Immature natural killer cell (primary cell): ENCODE data around the gene UBE2K. TPM values are rescaled to one million over a fixed set of nuclear protein-coding genes. Genes with fewer than 3 reads are reported as not detected.
"Not testable (repeated sequence)": the region's sequence is repeated elsewhere in the genome, so short reads cannot be mapped to it uniquely, and the experiment has no call there.

ENCODE experiments used
- DNase-seq, 3 donors: peaks; one replicate each; pipeline ENCODE4 v3.0.0; 2022; ENCODE audit warnings: mixed read lengths in 1 of 3
- H3K27ac Mint-ChIP-seq, 6 donors: one replicate each; pipeline ENCODE4 v1.8.0; 2020; ENCODE audit warnings: mixed read lengths in 6 of 6, mild to moderate bottlenecking in 5 of 6, inconsistent platforms in 4 of 6, moderate library complexity in 3 of 6
- H3K27me3 Mint-ChIP-seq, 3 donors: one replicate each; pipeline ENCODE4 v1.8.0; 2020 to 2021; ENCODE audit warnings: low read depth in 3 of 3, mild to moderate bottlenecking in 3 of 3, mixed read lengths in 3 of 3, moderate library complexity in 3 of 3, inconsistent platforms in 1 of 3
- H3K36me3 Mint-ChIP-seq, 3 donors: one replicate each; pipeline ENCODE4 v1.8.0; 2020; ENCODE audit warnings: mixed read lengths in 3 of 3, inconsistent platforms in 2 of 3, mild to moderate bottlenecking in 2 of 3
- H3K4me1 Mint-ChIP-seq, 2 donors: one replicate each; pipeline ENCODE4 v1.8.0; 2020; ENCODE audit warnings: inconsistent platforms in 2 of 2, mild to moderate bottlenecking in 2 of 2, mixed read lengths in 2 of 2, moderate library complexity in 1 of 2
- H3K4me3 Mint-ChIP-seq, 5 donors: one replicate each; pipeline ENCODE4 v1.8.0; 2020; ENCODE audit warnings: mild to moderate bottlenecking in 5 of 5, mixed read lengths in 5 of 5, inconsistent platforms in 3 of 5, moderate library complexity in 3 of 5
- H3K9me3 Mint-ChIP-seq, 6 donors: one replicate each; pipeline ENCODE4 v1.8.0; 2020; ENCODE audit warnings: mild to moderate bottlenecking in 6 of 6, mixed read lengths in 6 of 6, inconsistent platforms in 4 of 6, moderate library complexity in 3 of 6
- polyA plus RNA-seq, 3 donors: library from polyadenylated mRNA; unstranded; fragments of 300-500 nt; fragmentation: Illumina TruSeq; gene quantifications; one replicate each; pipeline ENCODE4 v1.2.3, GENCODE V29; 2021

UBE2K gene
- polyA plus RNA-seq, 3 donors from 2014 or later, result 47.9 to 82.4 (median 67.8) TPM

GRCh38 chr4:39719804-39720580 lies 22.1 kb downstream of the UBE2K start:
- H3K4me1 Mint-ChIP-seq, result peaks cover 60 to 72% of the 10 kb centered on the region in 2 donors
- peaks cover 4 to 6% (median 4%) of the 10 kb centered on the region in 3 donors for H3K36me3 Mint-ChIP-seq
- DNase-seq, result no peak
- H3K9me3 Mint-ChIP-seq, result no peaks in the 10 kb centered on the region
- H3K27ac Mint-ChIP-seq, result peak overlapping the region; percentile 48 to 80 (median 76)
- peak overlapping the region in 2 of 5 donors; percentile 31 to 68 for H3K4me3 Mint-ChIP-seq
- peaks cover 0 to 3% (median 0%) of the 10 kb centered on the region in 3 donors for H3K27me3 Mint-ChIP-seq

DNA sequence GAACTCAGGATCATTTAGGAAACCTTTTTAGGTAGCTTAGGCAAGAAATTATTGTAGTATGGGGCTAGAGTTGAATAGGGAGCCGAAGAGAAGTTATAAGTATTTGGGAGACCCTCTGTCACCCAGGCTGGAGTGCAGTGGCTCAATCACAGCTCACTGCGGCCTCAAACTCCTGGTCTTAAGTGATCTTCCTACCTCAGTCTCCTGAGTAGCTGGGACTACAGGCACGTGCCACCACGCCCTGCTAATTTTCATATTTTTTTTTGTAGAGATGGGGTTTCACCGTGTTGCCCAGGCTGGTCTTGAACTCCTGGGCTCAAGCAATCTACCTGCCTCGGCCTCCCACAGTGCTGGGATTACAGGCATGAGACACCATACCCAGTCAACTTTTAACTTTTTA lies 23.3 kb downstream of the UBE2K start:
- H3K4me3 Mint-ChIP-seq, result peak overlapping the region in 2 of 5 donors; percentile 8 to 41
- H3K27me3 Mint-ChIP-seq, DNase-seq, H3K36me3 Mint-ChIP-seq, H3K9me3 Mint-ChIP-seq: not testable (repeated sequence)
- peaks cover 60 to 73% of the 10 kb centered on the region in 2 donors for H3K4me1 Mint-ChIP-seq
- H3K27ac Mint-ChIP-seq, result peak overlapping the region in 5 of 6 donors; percentile 31 to 77 (median 51)

DNA sequence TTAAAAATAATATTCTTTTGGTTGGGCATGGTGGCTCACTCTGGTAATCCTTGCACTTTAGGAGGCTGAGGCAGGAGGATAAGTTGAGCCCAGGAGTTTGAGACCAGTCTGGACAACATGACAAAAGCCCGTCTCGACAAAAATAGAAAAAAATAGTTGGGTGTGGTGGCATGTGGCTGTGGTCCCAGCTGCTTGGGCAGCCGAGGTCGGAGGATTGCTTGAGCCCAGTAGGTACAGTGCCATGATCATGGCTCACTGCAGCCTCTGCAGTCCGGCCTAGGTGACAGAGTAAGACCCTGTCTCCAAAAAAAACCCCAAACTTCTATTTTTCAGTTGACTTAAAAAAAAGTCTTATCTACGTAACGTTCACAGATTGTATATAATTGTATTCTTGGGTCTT lies 23.9 kb downstream of the UBE2K start:
- H3K4me1 Mint-ChIP-seq, result peaks cover 65 to 76% of the 10 kb centered on the region in 2 donors
- H3K9me3 Mint-ChIP-seq, result no peaks in the 10 kb centered on the region
- peaks cover 4 to 6% (median 4%) of the 10 kb centered on the region in 3 donors for H3K36me3 Mint-ChIP-seq
- no peak overlapping the region for H3K4me3 Mint-ChIP-seq
- H3K27me3 Mint-ChIP-seq, result no peaks in the 10 kb centered on the region
- H3K27ac Mint-ChIP-seq, result peak overlapping the region in 5 of 6 donors; percentile 12 to 49 (median 23)
- DNase-seq, result no peak

GRCh38 chr4:39729557-39729956 lies 31.6 kb downstream of the UBE2K start:
- no peak for DNase-seq
- H3K36me3 Mint-ChIP-seq, result no peaks in the 10 kb centered on the region
- peaks cover 44 to 70% of the 10 kb centered on the region in 2 donors for H3K4me1 Mint-ChIP-seq
- peaks cover 0 to under 1% (median 0%) of the 10 kb centered on the region in 3 donors for H3K27me3 Mint-ChIP-seq
- H3K4me3 Mint-ChIP-seq, result no peak overlapping the region
- H3K27ac Mint-ChIP-seq, result peak overlapping the region; percentile 2 to 76 (median 19)
- H3K9me3 Mint-ChIP-seq, result no peaks in the 10 kb centered on the region

GRCh38 chr4:39730072-39730471 lies 32.1 kb downstream of the UBE2K start:
- H3K4me1 Mint-ChIP-seq, result peaks cover 44 to 69% of the 10 kb centered on the region in 2 donors
- H3K27ac Mint-ChIP-seq, result no peak overlapping the region
- no peaks in the 10 kb centered on the region for H3K9me3 Mint-ChIP-seq
- no peak overlapping the region for H3K4me3 Mint-ChIP-seq
- no peaks in the 10 kb centered on the region for H3K36me3 Mint-ChIP-seq
- DNase-seq, result no peak
- H3K27me3 Mint-ChIP-seq, result peaks cover 0 to 2% (median 0%) of the 10 kb centered on the region in 3 donors

GRCh38 chr4:39731908-39732307 lies 34.0 kb downstream of the UBE2K start:
- H3K4me3 Mint-ChIP-seq, result no peak overlapping the region
- H3K36me3 Mint-ChIP-seq, result no peaks in the 10 kb centered on the region
- no peaks in the 10 kb centered on the region for H3K9me3 Mint-ChIP-seq
- H3K4me1 Mint-ChIP-seq, result peaks cover 32 to 67% of the 10 kb centered on the region in 2 donors
- peaks cover 0 to 2% (median 0%) of the 10 kb centered on the region in 3 donors for H3K27me3 Mint-ChIP-seq
- no peak overlapping the region for H3K27ac Mint-ChIP-seq
- DNase-seq, result no peak

DNA sequence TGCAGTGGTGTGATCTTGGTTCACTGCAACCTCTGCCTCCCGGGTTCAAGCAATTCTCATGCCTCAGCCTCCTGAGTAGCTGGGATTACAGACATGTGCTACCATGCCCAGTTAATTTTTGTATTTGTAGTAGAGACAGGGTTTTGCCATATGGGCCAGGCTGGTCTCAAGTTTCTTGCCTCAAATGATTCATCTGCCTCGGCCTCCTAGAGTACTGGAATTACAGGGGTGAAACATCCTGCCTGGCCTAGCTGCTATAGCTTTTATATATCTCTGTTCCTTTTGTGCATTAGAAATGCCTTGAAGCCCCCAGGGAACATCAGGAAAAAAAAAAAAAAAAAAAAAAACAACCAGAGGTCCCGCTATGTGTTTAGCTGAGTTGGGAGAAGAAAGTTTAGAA lies 34.8 kb downstream of the UBE2K start:
- DNase-seq, result no peak
- no peaks in the 10 kb centered on the region for H3K9me3 Mint-ChIP-seq
- H3K4me3 Mint-ChIP-seq, result no peak overlapping the region
- H3K4me1 Mint-ChIP-seq, result peaks cover 27 to 68% of the 10 kb centered on the region in 2 donors
- peaks cover 0 to 2% (median 0%) of the 10 kb centered on the region in 3 donors for H3K27me3 Mint-ChIP-seq
- no peaks in the 10 kb centered on the region for H3K36me3 Mint-ChIP-seq
- peak overlapping the region in 2 of 6 donors; percentile 11 to 40 for H3K27ac Mint-ChIP-seq

DNA sequence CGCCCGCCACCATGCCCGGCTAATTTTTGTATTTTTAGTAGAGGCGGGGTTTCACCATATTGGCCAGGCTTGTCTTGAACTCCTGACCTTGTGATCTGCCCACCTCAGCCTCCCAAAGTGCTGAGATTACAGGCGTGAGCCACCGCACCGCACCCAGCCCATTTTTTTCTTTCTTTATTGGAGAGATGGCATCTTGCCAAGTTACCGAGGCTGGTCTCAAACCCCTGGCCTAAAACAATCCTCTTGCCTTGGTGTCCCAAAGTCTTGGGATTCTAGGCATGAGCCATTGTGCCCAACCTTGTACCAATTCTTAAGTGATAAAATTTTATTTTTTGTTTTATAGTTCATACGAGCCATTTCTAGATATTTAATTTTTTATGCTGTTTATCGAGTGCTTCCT lies 41.7 kb downstream of the UBE2K start:
- H3K27me3 Mint-ChIP-seq, H3K9me3 Mint-ChIP-seq, H3K27ac Mint-ChIP-seq, H3K36me3 Mint-ChIP-seq, DNase-seq, H3K4me3 Mint-ChIP-seq: not testable (repeated sequence)
- peaks cover 5 to 28% of the 10 kb centered on the region in 2 donors for H3K4me1 Mint-ChIP-seq

DNA sequence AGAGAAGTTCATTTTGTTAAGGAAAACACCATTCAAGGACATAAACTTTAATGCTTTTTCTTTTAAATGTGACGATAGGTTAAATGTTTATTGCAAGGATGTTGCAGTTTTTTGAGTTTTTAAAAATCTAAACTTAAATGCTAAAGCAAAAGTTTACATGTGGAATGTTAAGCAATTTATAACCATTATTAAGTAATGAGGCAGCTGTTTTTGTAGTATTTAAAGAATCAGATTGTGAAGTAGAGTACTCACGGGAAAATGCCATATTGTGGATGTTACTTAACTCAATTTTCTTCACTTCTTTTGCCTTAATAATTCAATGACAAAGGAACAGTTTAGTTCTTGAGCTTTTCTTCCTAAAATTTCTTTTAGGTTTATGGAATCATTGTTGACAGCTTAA lies 43.5 kb downstream of the UBE2K start:
- H3K4me3 Mint-ChIP-seq, result no peak overlapping the region
- H3K4me1 Mint-ChIP-seq, result peaks cover 5 to 26% of the 10 kb centered on the region in 2 donors
- H3K9me3 Mint-ChIP-seq, result no peaks in the 10 kb centered on the region
- H3K27ac Mint-ChIP-seq, result no peak overlapping the region
- no peak for DNase-seq
- H3K27me3 Mint-ChIP-seq, result no peaks in the 10 kb centered on the region
- peaks cover 0 to 5% (median 0%) of the 10 kb centered on the region in 3 donors for H3K36me3 Mint-ChIP-seq

- Mint-ChIP-seq H3K9me3 (no peaks in the 10 kb centered on the region), H3K27ac (peak overlapping the region in 3 of 6 donors; percentile 1 to 37 (median 19)), H3K27me3 (no peaks in the 10 kb centered on the region), H3K4me3 (no peak overlapping the region), H3K36me3 (no peaks in the 10 kb centered on the region), H3K4me1 (peaks cover 2 to 21% of the 10 kb centered on the region in 2 donors)
- DNase-seq, result no peak
Measured at GRCh38 chr4:39745920-39746319, 48.0 kb downstream of the UBE2K start.

GRCh38 chr4:39750216-39750615 lies 52.3 kb downstream of the UBE2K start:
- Mint-ChIP-seq H3K27ac (no peak overlapping the region), H3K36me3 (peaks cover 0 to 4% (median 3%) of the 10 kb centered on the region in 3 donors), H3K4me1 (peaks cover 8 to 30% of the 10 kb centered on the region in 2 donors)

GRCh38 chr4:39754309-39754708 lies 56.4 kb downstream of the UBE2K start:
- Mint-ChIP-seq H3K27ac (peak overlapping the region in 1 of 6 donors; percentile 24), H3K36me3 (peaks cover 5 to 24% (median 7%) of the 10 kb centered on the region in 3 donors), H3K4me3 (no peak overlapping the region), H3K9me3 (no peaks in the 10 kb centered on the region), H3K4me1 (peaks cover 7 to 19% of the 10 kb centered on the region in 2 donors), H3K27me3 (no peaks in the 10 kb centered on the region)
- no peak for DNase-seq

More at GRCh38 chr4:39750216-39750615, 52.3 kb downstream of the UBE2K start:
- DNase-seq, result no peak
- no peaks in the 10 kb centered on the region for H3K27me3 Mint-ChIP-seq
- no peak overlapping the region for H3K4me3 Mint-ChIP-seq
- H3K9me3 Mint-ChIP-seq, result no peaks in the 10 kb centered on the region

GRCh38 chr4:39756159-39756558 lies 58.2 kb downstream of the UBE2K start:
- no peak for DNase-seq
- peaks cover 5 to 27% (median 7%) of the 10 kb centered on the region in 3 donors for H3K36me3 Mint-ChIP-seq
- no peaks in the 10 kb centered on the region for H3K27me3 Mint-ChIP-seq
- H3K4me1 Mint-ChIP-seq, result peaks cover 7 to 19% of the 10 kb centered on the region in 2 donors
- H3K27ac Mint-ChIP-seq, result peak overlapping the region in 3 of 6 donors; percentile 2 to 72 (median 61)
- H3K4me3 Mint-ChIP-seq, result no peak overlapping the region
- H3K9me3 Mint-ChIP-seq, result no peaks in the 10 kb centered on the region

DNA sequence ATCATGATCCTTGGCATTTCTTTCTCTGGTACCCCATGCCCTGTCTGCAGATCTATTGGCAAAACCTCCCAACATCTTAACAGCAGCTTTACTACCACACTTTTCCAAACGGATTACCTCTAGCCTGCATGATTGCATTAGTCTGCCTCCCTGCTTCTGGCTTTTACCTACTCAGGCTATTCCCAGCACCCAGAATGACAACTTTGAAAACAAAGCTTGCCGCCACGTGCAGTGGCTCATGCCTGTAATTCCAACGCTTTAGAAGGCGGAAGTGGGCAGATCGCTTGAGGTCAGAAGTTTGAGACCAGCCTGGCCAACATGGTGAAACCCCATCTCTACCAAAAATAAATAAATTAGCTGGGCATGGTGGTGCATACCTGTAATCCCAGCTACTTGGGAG lies 60.2 kb downstream of the UBE2K start:
- Mint-ChIP-seq H3K4me3 (no peak overlapping the region), H3K36me3 (peaks cover 9 to 27% (median 11%) of the 10 kb centered on the region in 3 donors), H3K27me3 (no peaks in the 10 kb centered on the region), H3K4me1 (peaks cover 6 to 18% of the 10 kb centered on the region in 2 donors), H3K27ac (peak overlapping the region in 3 of 6 donors; percentile 1 to 54 (median 6)), H3K9me3 (no peaks in the 10 kb centered on the region)
- no peak for DNase-seq
